Retina (tissue), 1 donor: ENCODE data around the gene LHX2.

ENCODE experiments used
- DNase-seq: peaks from one replicate; pipeline ENCODE4 v3.0.0-alpha.2; 2016

Gene LHX2

DNA sequence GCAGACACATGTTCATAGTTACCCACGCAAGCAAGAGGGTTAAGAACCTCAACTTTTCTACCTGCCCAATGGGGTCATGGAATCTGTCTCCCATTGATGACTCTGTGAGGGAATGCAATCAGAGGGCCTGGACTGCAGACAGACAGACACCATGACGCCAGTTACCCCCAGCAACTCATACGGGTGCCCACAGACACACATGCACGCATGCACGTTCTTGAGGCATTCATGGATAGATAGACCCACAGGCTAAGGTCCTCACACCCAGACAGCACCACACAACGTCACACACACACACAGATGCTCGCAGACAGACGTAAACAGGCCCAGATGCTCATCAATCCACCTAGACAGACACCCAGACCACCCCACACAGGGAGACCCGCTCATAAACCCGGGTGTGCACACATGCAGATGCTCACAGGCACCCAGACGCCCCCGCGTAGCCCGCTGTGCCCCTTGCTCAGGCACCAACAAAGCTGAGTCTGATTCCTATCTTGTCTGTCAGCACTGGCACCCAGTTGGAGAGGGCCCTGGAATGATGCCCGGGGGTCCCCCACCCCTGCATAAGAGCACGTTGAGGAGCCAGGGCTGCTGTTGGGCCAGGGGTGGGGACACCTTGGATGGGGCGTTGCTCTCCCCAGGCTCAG, 23.6 kb downstream of the LHX2 start:
- DNase-seq = no peak

DNA sequence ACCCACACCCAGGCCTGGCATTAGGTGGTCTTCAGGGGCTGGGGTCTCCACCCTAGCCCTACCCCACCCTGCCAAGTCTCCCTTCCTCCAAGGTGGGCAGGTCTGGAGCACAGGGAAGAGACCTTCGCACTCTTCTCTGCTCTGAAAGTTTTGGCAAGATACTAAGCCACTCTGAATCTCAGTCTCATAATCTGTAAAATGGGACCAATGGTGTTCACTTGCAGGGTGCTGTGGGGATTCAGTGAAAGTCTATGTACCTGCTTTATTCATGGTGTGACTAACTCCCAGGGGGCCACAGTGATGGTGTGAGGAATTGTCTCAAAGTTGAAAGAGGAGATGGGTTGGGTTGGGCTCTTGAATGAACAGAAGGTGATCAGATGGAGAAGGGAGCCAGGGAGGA, 25.0 kb downstream of the LHX2 start:
- DNase-seq = no peak

DNA sequence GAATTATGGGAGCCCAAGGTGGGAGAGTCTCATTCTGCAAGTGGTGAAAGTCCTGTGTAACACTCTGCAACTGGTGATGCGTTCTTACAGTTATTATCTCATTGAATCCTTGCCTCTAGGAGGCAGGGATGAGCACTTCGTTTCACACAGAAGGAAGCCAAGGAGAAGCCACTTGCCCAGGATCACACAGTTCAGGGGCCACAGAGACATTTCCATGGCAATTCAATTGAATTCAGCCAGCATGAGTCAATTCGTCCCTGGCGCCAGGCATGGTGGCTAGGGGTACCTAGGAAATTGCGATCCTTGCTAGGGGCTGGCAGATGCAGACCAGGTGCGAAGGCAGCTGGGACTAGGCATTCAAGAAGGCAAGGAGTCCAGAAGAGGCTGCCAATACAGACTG, 26.2 kb downstream of the LHX2 start:
- no peak for DNase-seq

DNA sequence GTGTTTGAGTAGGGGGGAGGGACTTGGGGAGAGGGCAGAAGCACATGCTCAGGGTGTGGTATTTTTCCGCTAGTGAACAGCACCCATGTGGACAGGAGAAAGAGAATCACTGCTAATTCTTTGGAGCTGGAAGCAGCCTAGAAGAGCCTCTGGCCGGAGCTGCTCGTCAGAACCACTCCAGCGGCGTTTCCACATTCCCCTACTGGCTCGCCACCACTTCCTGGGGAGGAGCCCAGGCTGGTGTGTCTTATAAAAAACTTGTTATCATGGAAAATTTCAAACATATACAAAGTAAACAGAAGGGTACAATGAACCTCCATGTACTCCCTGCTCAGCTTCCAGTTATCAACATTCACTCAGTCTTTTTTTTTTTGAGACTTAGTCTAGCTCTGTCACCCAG, 26.7 kb downstream of the LHX2 start:
- DNase-seq = no peak

DNA sequence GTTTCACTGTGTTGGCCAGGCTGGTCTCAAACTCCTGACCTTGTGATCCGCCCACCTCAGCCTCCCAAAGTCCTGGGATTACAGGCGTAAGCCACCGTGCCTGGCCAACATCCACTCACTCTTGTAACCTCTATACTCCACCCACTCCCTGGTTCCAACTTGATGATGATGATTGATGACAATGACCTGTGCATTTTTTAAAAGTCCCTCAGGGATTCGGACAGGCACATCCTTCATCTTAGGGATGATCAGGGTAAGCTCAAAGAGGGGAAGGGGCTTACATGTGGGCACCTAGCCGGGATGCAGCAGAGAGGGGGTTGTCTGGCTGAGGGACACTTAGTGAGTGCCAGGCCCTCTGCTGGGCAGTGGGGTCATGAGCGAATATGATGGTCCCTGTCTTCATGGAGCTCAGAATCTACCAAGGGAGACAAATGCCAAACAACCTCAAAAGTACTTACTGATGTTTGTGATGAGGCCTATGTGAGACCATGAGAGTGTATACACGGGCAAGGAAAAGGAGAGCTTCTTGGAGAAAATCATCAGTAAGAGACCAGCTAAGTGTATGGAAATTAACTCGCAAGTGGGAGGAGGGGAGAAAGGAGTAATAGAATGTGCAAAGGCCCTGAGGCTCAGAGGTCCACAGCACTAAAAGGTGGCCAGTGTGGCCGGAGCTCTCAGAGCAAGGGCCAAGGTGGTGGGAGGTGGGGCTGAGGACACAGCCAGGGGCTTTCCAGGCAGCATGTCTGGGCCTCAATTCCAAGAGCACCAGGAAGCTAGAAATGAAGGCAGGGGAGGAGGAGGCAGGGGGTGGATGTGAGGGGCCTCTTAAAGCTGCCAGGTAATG, 27.4 kb downstream of the LHX2 start:
- DNase-seq = no peak

DNA sequence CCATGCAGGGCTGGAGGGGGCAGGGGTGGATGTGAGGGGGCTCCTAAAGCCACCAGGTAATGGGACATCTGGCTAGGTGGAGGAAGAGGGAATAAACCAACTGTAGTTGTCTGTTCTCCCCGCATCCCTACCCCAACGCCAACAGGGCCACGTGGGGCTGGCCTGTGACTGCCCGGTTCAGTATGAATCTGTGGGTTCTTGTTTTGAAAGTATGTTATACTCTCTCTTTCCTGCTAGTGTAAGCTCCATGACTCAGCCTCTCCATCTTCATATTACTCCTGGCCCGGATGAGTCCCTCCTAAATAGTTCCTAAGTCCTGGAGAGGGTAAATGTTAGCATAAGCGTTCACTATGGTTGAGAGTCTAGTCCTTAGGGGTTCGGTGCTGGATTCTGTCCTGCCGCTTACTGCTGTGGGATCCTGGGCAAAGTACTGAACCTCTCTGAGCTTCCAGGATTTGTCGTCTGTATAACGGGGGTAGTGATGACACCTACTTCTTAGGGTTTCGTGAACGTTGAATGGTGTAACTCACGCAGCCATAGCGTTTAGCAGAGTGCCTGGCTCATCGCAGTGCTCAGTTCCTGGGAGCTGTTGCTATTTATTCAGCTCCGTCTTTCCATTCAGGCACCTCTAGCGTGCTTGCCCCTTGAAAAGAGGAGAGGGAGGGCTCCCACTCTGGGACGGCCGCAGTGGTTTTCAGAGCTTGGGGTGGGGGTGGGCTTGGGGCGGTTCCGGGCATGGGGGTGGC, 28.8 kb downstream of the LHX2 start:
- no peak for DNase-seq

DNA sequence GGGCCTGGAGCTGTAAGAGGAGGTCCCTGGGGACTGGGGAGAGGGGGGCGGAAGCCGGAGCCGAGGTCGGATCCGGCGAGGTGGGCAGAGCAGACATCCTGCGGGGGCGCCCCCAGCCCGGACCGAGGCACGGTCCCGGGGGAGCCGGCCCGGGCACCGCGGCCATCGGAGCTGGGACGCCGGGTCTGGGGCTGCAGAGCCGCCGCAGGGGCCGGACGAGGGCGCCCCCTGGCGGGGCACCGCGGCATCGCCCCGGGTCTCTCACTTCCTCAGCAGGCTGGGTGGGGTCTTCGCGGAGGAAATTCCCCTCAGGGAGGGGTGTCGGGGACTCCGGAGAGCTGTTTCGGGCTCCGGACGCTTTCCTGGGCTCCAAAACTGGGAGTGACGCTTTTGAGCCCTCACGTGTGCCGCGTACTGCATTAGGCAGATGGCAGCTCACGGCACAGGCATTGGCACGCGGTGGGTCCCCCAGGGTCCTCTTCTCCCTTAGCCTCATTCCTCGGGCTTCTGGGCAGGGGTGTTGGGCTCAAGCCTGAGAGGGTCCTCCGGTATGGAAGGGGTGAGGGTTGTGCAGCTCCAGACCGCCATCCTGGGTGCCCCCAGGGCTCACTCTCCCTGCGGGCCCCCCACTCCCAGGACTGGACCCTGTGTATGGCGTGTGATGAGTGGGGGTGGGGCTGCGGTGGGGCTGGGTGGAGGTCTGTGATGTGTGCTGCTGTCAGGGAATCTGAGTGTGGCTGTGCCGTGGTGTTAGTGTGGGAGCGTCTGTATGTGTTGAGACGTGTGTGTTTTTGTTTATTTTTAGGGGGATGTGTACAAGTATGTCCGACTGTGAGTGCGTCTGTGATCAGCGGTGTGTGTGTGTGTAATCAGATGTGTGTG, 29.6 kb downstream of the LHX2 start:
- DNase-seq = peak; percentile 91

DNA sequence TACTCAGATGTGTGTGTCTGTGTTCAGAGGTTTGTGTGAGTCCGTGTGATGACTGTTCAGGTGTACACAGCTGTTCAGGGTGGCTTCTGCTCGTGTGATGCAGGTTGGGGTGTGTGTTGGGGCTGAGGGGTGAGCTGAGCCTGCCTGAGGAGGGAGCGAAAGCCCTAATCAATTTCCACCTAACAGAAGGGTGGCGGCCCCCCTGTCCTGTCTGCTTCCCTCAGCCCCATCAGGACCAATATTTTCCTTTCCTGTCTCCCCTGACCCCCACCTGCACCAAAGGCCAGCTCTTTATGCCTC, 30.2 kb downstream of the LHX2 start:
- DNase-seq = no peak

DNA sequence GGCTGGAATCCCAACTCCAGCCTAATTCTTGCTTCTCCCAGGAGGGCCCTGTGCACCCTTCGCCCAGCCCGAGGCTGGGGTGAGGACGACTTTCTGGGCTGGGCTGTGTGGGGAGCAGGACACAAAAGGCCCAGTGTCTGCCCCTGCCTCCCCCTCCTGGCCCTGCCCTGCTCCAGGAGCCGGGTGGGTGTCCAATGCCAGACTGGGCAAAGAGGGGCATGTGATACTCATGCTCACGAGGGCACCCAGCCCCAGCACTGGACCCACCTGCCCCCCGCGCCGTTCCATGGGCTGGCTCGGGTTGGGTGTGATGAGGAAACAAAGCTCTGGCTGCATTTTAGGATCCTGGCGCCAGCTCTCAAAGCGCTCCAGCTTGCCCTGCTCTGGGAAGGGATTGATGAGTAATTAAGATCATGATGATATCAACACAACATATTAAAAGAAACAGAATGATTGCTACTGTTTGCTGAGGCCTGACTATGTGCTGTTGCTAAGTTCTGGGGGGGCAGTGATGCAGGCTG, 30.7 kb downstream of the LHX2 start:
- no peak for DNase-seq

DNA sequence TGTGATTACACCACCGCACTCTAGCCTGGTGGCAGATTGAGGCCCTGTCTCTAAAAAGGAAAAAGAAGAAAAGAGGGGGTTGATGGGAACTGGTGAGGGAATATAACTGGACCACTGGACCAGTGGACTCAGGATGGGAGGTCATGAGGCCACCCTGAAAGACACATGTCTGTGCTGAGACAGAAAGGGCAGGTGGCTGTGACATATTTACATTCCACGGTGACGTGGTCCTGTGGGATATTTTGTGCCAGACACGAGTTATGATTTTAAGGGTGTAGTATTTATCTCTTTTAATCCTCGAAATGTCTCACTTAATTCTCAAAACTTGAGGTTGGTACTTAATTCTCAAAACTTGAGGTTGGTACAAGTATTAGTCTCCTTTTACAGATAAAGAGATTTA, 32.9 kb downstream of the LHX2 start:
- DNase-seq = no peak

DNA sequence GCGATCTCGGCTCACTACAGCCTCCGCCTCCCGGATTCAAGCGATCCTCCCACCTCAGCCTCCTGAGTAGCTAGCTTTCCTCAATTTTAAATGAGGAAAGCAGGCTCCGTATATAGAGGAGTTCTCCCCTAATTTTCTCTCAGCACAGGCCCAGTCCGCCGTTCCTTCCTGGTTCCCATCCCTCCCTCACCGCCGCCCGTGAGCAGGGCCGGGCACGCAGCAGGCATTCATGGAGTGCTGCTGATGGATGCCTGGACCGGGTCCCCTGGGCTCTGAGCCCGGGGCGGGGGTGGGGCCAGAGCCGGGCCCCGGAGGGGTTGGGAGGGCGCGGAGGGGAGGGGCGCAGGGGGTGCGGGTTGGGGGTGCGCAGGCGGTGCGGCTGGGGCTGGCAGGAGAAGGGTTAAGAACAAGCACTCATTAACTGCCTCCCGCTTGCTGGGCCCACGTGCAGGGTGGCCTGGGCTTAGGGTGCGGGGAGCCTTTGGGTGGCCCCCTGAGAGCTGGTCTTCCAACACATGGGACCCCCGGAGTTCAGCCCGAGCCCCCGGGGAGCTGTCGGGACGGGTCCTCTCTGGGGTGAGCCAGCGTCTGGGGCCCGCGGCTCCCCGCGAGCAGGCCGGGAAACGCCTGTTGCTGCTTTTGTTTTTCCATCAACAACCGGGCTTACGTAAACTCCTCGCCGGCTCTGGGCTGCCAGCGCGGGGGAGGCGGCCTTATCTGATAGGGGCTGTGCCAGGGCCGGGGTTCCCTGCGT, 33.7 kb downstream of the LHX2 start:
- DNase-seq = peak; percentile 60

DNA sequence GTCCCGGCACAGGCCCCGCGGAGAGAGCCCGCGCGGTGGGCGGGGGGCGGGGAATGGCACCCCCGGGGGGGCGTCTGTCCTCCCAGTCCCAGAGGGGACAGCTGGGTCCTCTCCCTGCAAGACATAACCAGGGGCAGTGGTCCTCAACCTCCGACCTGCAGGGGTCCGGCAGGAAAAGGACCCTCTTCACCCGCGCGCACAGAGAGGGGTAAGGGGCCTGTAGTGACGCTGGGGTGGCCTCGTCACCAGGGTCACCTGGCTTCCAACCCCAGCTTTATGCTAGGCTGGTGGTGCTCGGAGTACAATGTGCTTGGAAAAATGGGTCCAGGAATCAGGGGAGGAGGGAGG, 34.2 kb downstream of the LHX2 start:
- DNase-seq = no peak

DNA sequence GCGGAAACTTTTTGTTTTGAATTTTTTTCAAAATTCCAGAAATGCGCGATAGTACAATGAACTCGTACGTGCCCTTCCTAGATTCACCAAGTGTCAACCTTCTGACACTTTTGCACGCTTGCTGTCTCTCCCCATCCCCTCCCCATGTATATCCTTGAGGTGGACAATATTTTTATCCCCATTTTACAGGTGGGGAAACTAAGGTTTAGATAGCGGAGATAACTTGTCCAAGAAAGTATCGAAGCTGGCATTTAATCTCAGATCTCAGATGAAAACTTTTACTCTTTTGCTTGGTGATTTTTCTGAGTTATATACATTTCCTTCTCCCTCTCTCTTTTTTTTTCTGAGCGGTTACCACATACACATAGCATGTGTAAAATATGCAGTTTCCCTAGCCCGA, 34.6 kb downstream of the LHX2 start:
- no peak for DNase-seq

DNA sequence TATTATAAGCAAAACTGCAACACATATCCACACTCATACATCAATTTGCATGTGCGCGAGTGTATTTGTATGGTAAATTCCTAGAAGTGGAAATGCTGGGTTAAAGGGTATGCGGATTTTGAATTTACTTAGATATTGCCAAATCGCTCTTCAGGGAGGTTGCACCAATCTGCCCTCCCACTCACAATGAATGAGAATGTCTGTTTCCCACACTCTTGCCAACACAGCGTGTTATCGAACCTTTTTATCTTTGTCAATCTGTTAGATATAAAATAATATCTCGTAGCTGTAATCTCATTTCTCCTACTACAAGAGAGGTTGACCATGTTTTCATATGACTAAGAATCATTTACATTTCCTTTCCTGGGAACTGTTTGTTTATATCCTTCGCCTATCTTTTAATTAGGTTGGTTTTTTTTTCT, 35.7 kb downstream of the LHX2 start:
- no peak for DNase-seq

DNA sequence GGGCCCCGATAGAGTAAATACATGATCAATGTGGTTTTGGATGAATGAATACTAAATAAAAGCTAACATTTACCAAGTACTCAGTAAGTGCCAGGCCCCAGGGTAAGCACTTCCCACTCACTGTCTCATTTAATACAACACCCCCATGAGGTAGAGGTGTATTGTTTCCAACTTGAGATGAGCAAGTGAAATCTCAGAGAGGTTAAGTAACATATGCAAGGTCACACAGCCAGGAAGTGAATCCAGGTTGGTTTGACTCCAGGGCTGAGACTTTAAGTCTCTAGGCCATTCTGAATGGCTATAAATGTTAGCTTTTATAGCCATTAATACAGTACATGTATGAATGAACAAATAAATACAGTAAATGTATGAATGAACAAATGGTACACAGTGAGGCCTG, 39.4 kb downstream of the LHX2 start:
- no peak for DNase-seq

DNA sequence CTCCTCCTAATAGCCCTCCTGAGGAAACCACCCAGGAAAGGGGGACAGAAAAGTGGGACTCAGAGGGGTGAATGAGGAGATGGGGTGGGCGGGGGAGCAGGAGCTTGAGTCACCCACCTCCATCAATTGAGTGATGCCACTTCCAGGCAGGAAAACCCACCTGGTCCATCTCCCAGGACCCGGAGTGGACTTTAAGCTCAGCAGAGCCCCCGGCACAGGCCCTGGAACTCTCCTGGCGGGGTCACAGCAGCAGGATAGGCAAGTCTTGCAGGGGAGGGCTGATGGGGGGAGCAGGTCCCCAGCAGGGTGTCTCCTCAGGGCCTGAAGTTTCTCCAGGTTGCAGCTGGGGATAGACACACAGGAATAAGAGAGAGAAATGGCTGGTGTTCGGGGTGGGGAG, 40.8 kb downstream of the LHX2 start:
- no peak for DNase-seq

DNA sequence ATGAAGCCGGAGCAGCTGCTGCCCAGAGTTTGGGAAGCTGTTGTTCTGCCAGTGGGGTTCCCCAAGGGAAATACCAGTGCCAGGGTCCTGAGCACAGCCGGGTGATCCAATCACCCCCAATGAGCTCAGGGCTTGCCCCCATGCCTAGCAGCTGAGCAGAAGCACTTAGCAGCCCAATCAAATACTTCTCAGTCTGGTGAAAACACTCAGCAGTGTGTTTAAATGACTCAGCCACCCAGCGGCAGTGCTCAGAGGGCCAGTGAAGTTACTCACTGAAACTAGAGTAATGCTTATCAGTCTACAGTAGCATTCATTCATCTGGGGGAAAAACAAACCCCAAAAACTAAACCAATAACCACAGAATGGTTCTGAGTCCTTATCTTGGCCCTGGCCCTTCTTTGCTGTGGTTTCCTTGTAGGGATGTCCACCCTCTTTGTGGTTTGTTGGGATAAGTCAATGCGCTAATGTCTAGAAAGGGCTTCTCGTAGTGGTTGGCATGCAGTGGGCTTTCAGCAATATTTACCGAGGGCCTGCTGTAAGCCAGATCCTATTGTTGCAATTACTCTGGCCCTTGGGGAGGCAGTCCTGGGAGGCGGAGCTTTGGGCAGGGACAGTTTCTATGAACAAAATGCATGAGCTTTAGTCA, 43.1 kb downstream of the LHX2 start:
- DNase-seq = no peak

DNA sequence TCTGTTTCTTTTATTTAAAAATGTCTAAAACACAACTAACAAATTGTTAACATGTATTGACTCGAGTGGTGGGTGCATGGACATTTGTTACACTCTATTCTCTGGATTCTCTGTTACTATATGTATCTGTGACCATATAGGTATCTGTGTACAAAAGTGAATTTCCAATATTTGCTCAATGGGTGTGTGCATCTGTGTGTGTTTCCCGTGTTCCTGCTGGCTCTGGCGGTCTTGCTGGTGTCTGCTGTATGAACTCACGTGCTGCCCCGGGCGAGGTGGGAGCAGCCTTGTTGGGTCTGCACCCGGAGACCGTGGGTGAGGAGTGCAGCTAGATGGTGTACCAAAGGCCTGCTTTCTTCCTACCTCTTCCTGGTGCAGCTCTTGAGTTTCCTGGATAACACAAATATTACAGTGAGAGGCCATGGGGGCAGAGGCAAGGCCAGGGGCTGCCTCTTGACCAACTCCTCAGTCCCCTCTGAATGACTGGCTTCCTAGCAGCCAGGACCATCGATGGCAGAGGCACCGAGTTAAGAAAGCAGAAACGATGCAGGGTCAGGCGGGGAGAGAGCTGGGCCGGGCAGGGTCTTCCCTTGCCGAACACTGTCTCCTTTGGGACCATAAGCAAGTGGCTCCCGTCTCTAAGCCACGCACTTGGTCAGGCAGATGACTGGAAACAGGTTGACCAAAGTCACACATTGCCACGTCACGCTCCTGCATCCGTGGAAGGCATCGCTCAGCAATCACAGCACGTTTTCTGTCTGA, 49.5 kb downstream of the LHX2 start:
- DNase-seq = no peak

DNA sequence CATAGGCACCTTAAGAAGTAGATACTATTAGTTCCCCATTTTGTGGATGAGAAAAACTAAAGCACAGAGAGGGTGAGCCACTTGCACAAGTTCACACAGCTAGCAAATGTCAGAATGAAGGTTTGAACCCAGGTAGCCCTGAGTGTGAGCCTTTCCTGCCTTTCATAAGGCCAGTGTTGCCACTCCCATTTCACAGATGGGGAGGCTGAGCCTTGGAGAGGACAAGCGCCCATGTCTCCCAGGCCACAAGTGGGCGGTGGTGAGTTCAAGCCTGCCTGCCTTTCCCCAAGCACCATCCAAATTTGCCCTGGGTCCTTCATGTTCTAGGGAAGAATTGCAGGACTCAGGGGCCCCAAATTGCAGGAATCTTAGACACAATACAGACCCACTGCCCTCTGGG, 50.6 kb downstream of the LHX2 start:
- DNase-seq = no peak

DNA sequence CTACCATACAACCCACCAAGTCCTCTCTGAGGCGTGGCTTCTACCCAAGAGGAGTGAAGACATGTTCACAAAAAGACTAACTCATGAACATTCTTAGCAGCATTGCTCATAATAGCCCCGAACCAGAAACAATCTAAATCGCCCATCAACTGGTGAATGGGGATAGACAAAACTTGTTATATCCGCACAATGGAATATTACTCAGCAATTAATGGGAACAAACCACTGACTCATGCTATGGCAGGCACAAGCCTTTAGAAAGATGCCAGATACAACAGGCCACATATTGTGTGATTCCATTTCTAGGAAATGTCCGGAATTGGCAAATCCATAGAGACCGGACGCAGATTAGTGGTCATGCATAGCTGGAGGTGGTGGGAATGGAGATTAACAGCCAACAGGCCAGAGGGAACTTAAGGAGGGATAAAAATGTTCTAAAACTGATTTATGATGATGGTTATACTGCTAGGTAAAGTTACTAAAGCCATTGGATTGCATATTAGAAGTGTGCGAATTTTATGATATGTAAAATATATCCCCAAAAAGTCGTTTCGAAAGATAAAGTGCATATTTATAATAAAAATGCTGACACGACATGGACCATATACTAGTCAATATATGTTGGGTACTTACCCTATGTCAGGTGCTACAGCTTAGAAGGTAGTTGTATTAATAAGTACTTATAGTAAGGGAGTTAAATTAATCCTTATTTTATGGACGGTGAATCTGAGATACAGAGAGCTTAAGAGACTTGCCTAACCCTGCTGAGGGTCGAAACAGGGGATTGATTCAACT, 55.4 kb downstream of the LHX2 start:
- no peak for DNase-seq
